H9 (cell line): Measurements from ENCODE around the gene PDF. TPM values are rescaled to one million over a fixed set of nuclear protein-coding genes. Genes with fewer than 3 reads are reported as not detected.

Source experiments
- DNase-seq: peaks from one replicate; pipeline ENCODE4 v3.0.0-alpha.2; 2017
- H2AFZ ChIP-seq: one replicate; pipeline ENCODE4 v1.6.1; 2013; ENCODE audit warnings: mild to moderate bottlenecking, low read length, control low read depth, moderate library complexity
- H2AK5ac ChIP-seq: 2 replicates; pipeline ENCODE4 v1.6.1; 2013; ENCODE audit warnings: low read length, control low read depth, mixed read lengths; ENCODE audit not compliant: insufficient read length
- H2BK120ac ChIP-seq: one replicate; pipeline ENCODE4 v1.6.1; 2013; ENCODE audit warnings: low read depth, mild to moderate bottlenecking, low read length, control low read depth, inconsistent platforms; ENCODE audit not compliant: poor library complexity, severe bottlenecking
- H2BK12ac ChIP-seq: 2 replicates; pipeline ENCODE4 v1.6.1; 2013; ENCODE audit warnings: low read length, control low read depth, mixed read lengths, low read depth; ENCODE audit not compliant: insufficient read length
- H2BK15ac ChIP-seq: 2 replicates; pipeline ENCODE4 v1.6.1; 2013; ENCODE audit warnings: low read depth, low read length, control low read depth
- H2BK20ac ChIP-seq: one replicate; pipeline ENCODE4 v1.6.1; 2013; ENCODE audit warnings: low read depth, mild to moderate bottlenecking, low read length, control low read depth, inconsistent platforms; ENCODE audit not compliant: poor library complexity, severe bottlenecking
- H2BK5ac ChIP-seq: 2 replicates; pipeline ENCODE4 v1.6.1; 2013; ENCODE audit warnings: low read length, control low read depth, mixed read lengths; ENCODE audit not compliant: insufficient read length
- H3K14ac ChIP-seq: 2 replicates; pipeline ENCODE4 v1.6.1; 2013; ENCODE audit warnings: low read length, control low read depth; ENCODE audit not compliant: insufficient read depth
- H3K18ac ChIP-seq: 2 replicates; pipeline ENCODE4 v1.6.1; 2013; ENCODE audit warnings: low read depth, mild to moderate bottlenecking, mixed read lengths, low read length, control low read depth; ENCODE audit not compliant: insufficient read length
- H3K23ac ChIP-seq: 2 replicates; pipeline ENCODE4 v1.6.1; 2013; ENCODE audit warnings: low read length, control low read depth, mixed read lengths, low read depth; ENCODE audit not compliant: insufficient read length
- H3K23me2 ChIP-seq: 2 replicates; pipeline ENCODE4 v1.6.1; 2013; ENCODE audit warnings: low read depth, mild to moderate bottlenecking, mixed read lengths, low read length, control low read depth; ENCODE audit not compliant: insufficient read length, poor library complexity, severe bottlenecking
- H3K27ac ChIP-seq: 2 replicates; pipeline ENCODE4 v1.5.1; 2013; ENCODE audit warnings: low read length, control low read depth, mixed read lengths, low read depth; ENCODE audit not compliant: insufficient read length
- H3K27me3 ChIP-seq: 2 replicates; pipeline ENCODE4 v1.6.1; 2013; ENCODE audit warnings: low read length, control low read depth, inconsistent platforms; ENCODE audit not compliant: insufficient read depth
- H3K4ac ChIP-seq: 2 replicates; pipeline ENCODE4 v1.6.1; 2013; ENCODE audit warnings: low read depth, mild to moderate bottlenecking, control low read depth, inconsistent platforms, low read length, moderate library complexity
- H3K4me1 ChIP-seq: 2 replicates; pipeline ENCODE4 v1.6.1; 2013; ENCODE audit warnings: low read length, control low read depth, inconsistent platforms; ENCODE audit not compliant: insufficient read depth
- H3K4me2 ChIP-seq: 2 replicates; pipeline ENCODE4 v1.6.1; 2013; ENCODE audit warnings: low read length, control low read depth, mixed read lengths; ENCODE audit not compliant: insufficient read length, insufficient read depth
- H3K56ac ChIP-seq: 2 replicates; pipeline ENCODE4 v1.6.1; 2013; ENCODE audit warnings: low read depth, mild to moderate bottlenecking, mixed read lengths, low read length, control low read depth; ENCODE audit not compliant: insufficient read length
- H3K79me1 ChIP-seq: 2 replicates; pipeline ENCODE4 v1.6.1; 2013; ENCODE audit warnings: low read depth, mild to moderate bottlenecking, moderate library complexity, low read length, control low read depth, inconsistent platforms; ENCODE audit not compliant: insufficient read depth, poor library complexity, severe bottlenecking
- H3K79me2 ChIP-seq: 2 replicates; pipeline ENCODE4 v1.6.1; 2013; ENCODE audit warnings: low read length, control low read depth, inconsistent platforms; ENCODE audit not compliant: insufficient read depth
- H3K9ac ChIP-seq: 2 replicates; pipeline ENCODE4 v1.6.1; 2013; ENCODE audit warnings: low read length, control low read depth, mixed read lengths; ENCODE audit not compliant: insufficient read length; ENCODE audit errors: extremely low read depth
- H3K9me3 ChIP-seq: one replicate; pipeline ENCODE4 v1.6.1; 2013; ENCODE audit warnings: low read depth, low read length, inconsistent platforms; ENCODE audit not compliant: control insufficient read depth
- H3T11ph ChIP-seq: one replicate; pipeline ENCODE4 v1.6.1; 2013; ENCODE audit warnings: mild to moderate bottlenecking, low read length, control low read depth, inconsistent platforms
- H4K20me1 ChIP-seq: one replicate; pipeline ENCODE4 v1.6.1; 2013; ENCODE audit not compliant: control insufficient read depth, insufficient read length, insufficient read depth
- H4K5ac ChIP-seq: 2 replicates; pipeline ENCODE4 v1.6.1; 2013; ENCODE audit warnings: low read depth, mild to moderate bottlenecking, mixed read lengths, low read length, control low read depth; ENCODE audit not compliant: insufficient read length
- H4K8ac ChIP-seq: replicated peaks from 2 replicates; pipeline ENCODE4 v1.6.1; 2013; ENCODE audit warnings: low read length, control low read depth, mixed read lengths, low read depth; ENCODE audit not compliant: insufficient read length
- H4K91ac ChIP-seq: 2 replicates; pipeline ENCODE4 v1.6.1; 2013; ENCODE audit warnings: low read depth, mild to moderate bottlenecking, moderate library complexity, mixed read lengths, low read length, control low read depth; ENCODE audit not compliant: insufficient read length
- H3K27ac Mint-ChIP-seq, 3 experiments: 2 replicates in 2 of 3; 3 replicates in 1 of 3; pipeline ENCODE4 v1.8.0; 2020 to 2021; ENCODE audit warnings: mixed read lengths in 3 of 3, mild to moderate bottlenecking in 1 of 3, moderate library complexity in 1 of 3
- H3K27me3 Mint-ChIP-seq: 2 replicates; pipeline ENCODE4 v1.8.0; 2021; ENCODE audit warnings: low read depth, mild to moderate bottlenecking, moderate library complexity, mixed read lengths
- H3K36me3 Mint-ChIP-seq, 3 experiments: 2 replicates in 2 of 3; 3 replicates in 1 of 3; pipeline ENCODE4 v1.8.0; 2020 to 2021; ENCODE audit warnings: low read depth in 3 of 3, mixed read lengths in 3 of 3; ENCODE audit not compliant: insufficient read depth in 1 of 3
- H3K4me1 Mint-ChIP-seq, 2 experiments: 2 replicates each; pipeline ENCODE4 v1.8.0; 2020; ENCODE audit warnings: mixed read lengths in 2 of 2
- H3K4me3 Mint-ChIP-seq, 2 experiments: 2 replicates in 1 of 2; 3 replicates in 1 of 2; pipeline ENCODE4 v1.8.0; 2020 to 2021; ENCODE audit warnings: mild to moderate bottlenecking in 2 of 2, mixed read lengths in 2 of 2, moderate library complexity in 1 of 2
- H3K9me3 Mint-ChIP-seq, 2 experiments: 2 replicates in 1 of 2; 3 replicates in 1 of 2; pipeline ENCODE4 v1.8.0; 2020; ENCODE audit warnings: mild to moderate bottlenecking in 2 of 2, mixed read lengths in 2 of 2, moderate library complexity in 1 of 2
- CTCF ChIP-seq: fragments of 200-600 bp; sonication (generic); conservative IDR thresholded peaks from 3 replicates; pipeline ENCODE4 v1.8.0; 2021; ENCODE audit warnings: antibody characterized with exemption, mild to moderate bottlenecking
- WGBS: extraction: QIAGEN DNeasy Blood & Tissue Kit; methylation state at CpG from one replicate; pipeline ENCODE4 v1.1.7; 2013; ENCODE audit warnings: missing lambda C conversion rate, low lambda C conversion rate, mixed read lengths; ENCODE audit not compliant: insufficient read length; ENCODE audit errors: extremely low coverage; 5-methylcytosine and 5-hydroxymethylcytosine counted together
- total RNA-seq: library from RNA; stranded (reverse); gene quantifications from 2 replicates; pipeline ENCODE4 v1.2.1, GENCODE V29; 2021

Gene PDF
- total RNA-seq, 1 experiment from 2014 or later: 36.4 TPM

GRCh38 chr16:69366431-69366830 lies 36.0 kb upstream of the PDF start:
- Histone ChIP-seq H3K56ac (no peak overlapping the region), H3K14ac (no peak overlapping the region), H4K20me1 (no peaks in the 10 kb centered on the region), H2BK12ac (no peak overlapping the region), H2AFZ (no peak overlapping the region), H3K9me3 (no peaks in the 10 kb centered on the region), H3K4me2 (no peak overlapping the region), H2BK5ac (no peak overlapping the region), H3K9ac (no peak overlapping the region), H4K8ac (no peak overlapping the region), H3K27ac (no peak overlapping the region), H3K23ac (no peak overlapping the region), H3K27me3 (no peaks in the 10 kb centered on the region), H3K79me1 (no peaks in the 10 kb centered on the region), H2AK5ac (no peak overlapping the region), H3T11ph (no peak overlapping the region), H2BK20ac (no peak overlapping the region), H3K18ac (no peak overlapping the region), H3K4ac (no peak overlapping the region), H3K4me1 (no peaks in the 10 kb centered on the region), H4K91ac (no peak overlapping the region), H2BK120ac (no peak overlapping the region), H4K5ac (no peak overlapping the region), H2BK15ac (no peak overlapping the region), H3K79me2 (no peaks in the 10 kb centered on the region), H3K23me2 (no peaks in the 10 kb centered on the region)
- H3K4me1 Mint-ChIP-seq: no peaks in the 10 kb centered on the region
- H3K27me3 Mint-ChIP-seq: no peaks in the 10 kb centered on the region
- no peak for TF ChIP-seq CTCF
- no peak overlapping the region for H3K4me3 Mint-ChIP-seq
- peaks cover 22 to 59% (median 54%) of the 10 kb centered on the region in 3 experiments; a peak in 6 of 7 replicates for H3K36me3 Mint-ChIP-seq
- no CpG with 5 or more reads among the region's 7 CpGs for WGBS
- no peak overlapping the region for H3K27ac Mint-ChIP-seq
- no peak for DNase-seq
- H3K9me3 Mint-ChIP-seq: no peaks in the 10 kb centered on the region
